Measurements from ENCODE around the gene UBXN10.

- no peak for TF ChIP-seq CTCF (IDR thresholded peaks at IDR 0.05; ENCODE audit: low read depth, low read length, missing input control)
- no peak for TF ChIP-seq GABPA (IDR thresholded peaks at IDR 0.05 in 1 of 2, conservative IDR thresholded peaks at IDR 0.05 in 1 of 2)
- TF ChIP-seq JUND (IDR thresholded peaks at IDR 0.05) = no peak
- TF ChIP-seq ATF3 (IDR thresholded peaks at IDR 0.05) = peak; percentile 18
- no peak for TF ChIP-seq YY1 (IDR thresholded peaks at IDR 0.05)
- TF ChIP-seq REST (IDR thresholded peaks at IDR 0.05) = no peak
- no peak for TF ChIP-seq RAD21 (IDR thresholded peaks at IDR 0.05)
- TF ChIP-seq ZBTB33 (IDR thresholded peaks at IDR 0.05) = no peak
- no peak for TF ChIP-seq EGR1 (IDR thresholded peaks at IDR 0.05; ENCODE audit: low read depth in 2 of 2)
- no peak for TF ChIP-seq SP1 (IDR thresholded peaks at IDR 0.05)
- TF ChIP-seq TAF1 (conservative IDR thresholded peaks at IDR 0.05) = no peak
- no peak for TF ChIP-seq FOXA1 (IDR thresholded peaks at IDR 0.05)
- no peak for TF ChIP-seq FOXA2 (IDR thresholded peaks at IDR 0.05)
- no peak for TF ChIP-seq HNF4G (IDR thresholded peaks at IDR 0.05)
Observed at GRCh38 chr1:20174937-20175666, 10.8 kb upstream of the UBXN10 start.

Measured in liver (tissue), 3 donors.